ENCODE data around the gene PNO1.

- no peak for TF ChIP-seq CTCF (IDR thresholded peaks at IDR 0.05)
- no peak for TF ChIP-seq POLR2A (IDR thresholded peaks at IDR 0.05)
Observed at GRCh38 chr2:68108120-68108519, 49.6 kb upstream of the PNO1 start.
